Lung (tissue), 12 donors: ENCODE data around the gene PLEKHG4B. TPM values are rescaled to one million over a fixed set of nuclear protein-coding genes. Genes with fewer than 3 reads are reported as not detected.

Experiments used
- ATAC-seq: fragments of 200-7000 bp; cut with Tn5 transposase; one replicate; pipeline ENCODE4 v1.9.1; 2020; ENCODE audit warnings: moderate number of reproducible peaks; ENCODE audit not compliant: insufficient read depth, low FRiP score
- DNase-seq, 3 donors: peaks; one replicate each; pipeline ENCODE4 v3.0.0-alpha.2; 2013 to 2017
- H3K27ac ChIP-seq, 2 donors: one replicate each; pipeline ENCODE4 v1.5.1; 2013; ENCODE audit warnings: mild to moderate bottlenecking in 2 of 2, moderate library complexity in 2 of 2, control low read depth in 1 of 2, inconsistent platforms in 1 of 2, low read depth in 1 of 2, low read length in 1 of 2
- H3K27me3 ChIP-seq, 3 donors: one replicate each; pipeline ENCODE4 v1.5.1; 2013; ENCODE audit warnings: low read length in 2 of 3; ENCODE audit not compliant: control insufficient read depth in 3 of 3, insufficient read depth in 3 of 3
- H3K36me3 ChIP-seq, 4 donors: one replicate each; pipeline ENCODE4 v1.5.1; 2013; ENCODE audit warnings: low read length in 4 of 4, mild to moderate bottlenecking in 1 of 4, moderate library complexity in 1 of 4; ENCODE audit not compliant: control insufficient read depth in 4 of 4, insufficient read depth in 4 of 4
- H3K4me1 ChIP-seq, 5 donors: one replicate each; pipeline ENCODE4 v1.5.1; 2013; ENCODE audit warnings: low read length in 5 of 5, mild to moderate bottlenecking in 2 of 5, moderate library complexity in 1 of 5; ENCODE audit not compliant: control insufficient read depth in 5 of 5, insufficient read depth in 5 of 5
- H3K4me3 ChIP-seq: one replicate; pipeline ENCODE4 v1.5.1; 2013; ENCODE audit warnings: mild to moderate bottlenecking, control low read depth, moderate library complexity
- H3K9ac ChIP-seq, 2 donors: one replicate each; pipeline ENCODE4 v1.5.1; 2013; ENCODE audit warnings: low read length in 2 of 2, control low read depth in 1 of 2; ENCODE audit not compliant: insufficient read depth in 1 of 2
- H3K9me3 ChIP-seq, 4 donors: one replicate each; pipeline ENCODE4 v1.5.1; 2013; ENCODE audit warnings: low read length in 3 of 4, mild to moderate bottlenecking in 1 of 4, moderate library complexity in 1 of 4; ENCODE audit not compliant: control insufficient read depth in 4 of 4, insufficient read depth in 3 of 4
- WGBS, 2 donors: extraction: QIAGEN DNeasy Blood & Tissue Kit; methylation state at CpG; one replicate each; pipeline ENCODE4 v1.1.7; 2013; 5-methylcytosine and 5-hydroxymethylcytosine counted together
- polyA plus RNA-seq, 2 donors: library from polyadenylated mRNA; stranded (reverse); fragments of 200-250 nt; gene quantifications; one replicate each; pipeline ENCODE4 v1.2.1, GENCODE V29; 2013
- total RNA-seq, 2 donors: library from RNA; depleted of rRNA in 1 of 2; stranded (reverse); fragments of >200 nt in 1 of 2; gene quantifications; one replicate each; pipeline ENCODE4 v1.2.1, GENCODE V29; 2014 to 2021
- TF ChIP-seq, protein P1 (sequence below): IDR thresholded peaks from 2 replicates; pipeline ENCODE4 v1.5.1; 2012; ENCODE audit warnings: mild to moderate bottlenecking; ENCODE audit errors: control extremely low read depth, extremely low read depth
- donor health status: control.
- donor health status: control.
- donor health status: Bipolar disorder and iron deficiency.
- donor health status: healthy.
- donor health status: DM: yes; HTN: yes; CAD: no.

The PLEKHG4B gene
- total and polyA plus RNA-seq, 4 donors = 0.24 to 4.7 (median 3.0) TPM

GRCh38 chr5:150746-151145, 58.8 kb downstream of the PLEKHG4B start:
- no peaks in the 10 kb centered on the region for H3K4me1 ChIP-seq
- WGBS, 2 donors = 91 to 96% methylated on average over 4 of the region's 4 CpGs
- TF ChIP-seq, protein P1, sequence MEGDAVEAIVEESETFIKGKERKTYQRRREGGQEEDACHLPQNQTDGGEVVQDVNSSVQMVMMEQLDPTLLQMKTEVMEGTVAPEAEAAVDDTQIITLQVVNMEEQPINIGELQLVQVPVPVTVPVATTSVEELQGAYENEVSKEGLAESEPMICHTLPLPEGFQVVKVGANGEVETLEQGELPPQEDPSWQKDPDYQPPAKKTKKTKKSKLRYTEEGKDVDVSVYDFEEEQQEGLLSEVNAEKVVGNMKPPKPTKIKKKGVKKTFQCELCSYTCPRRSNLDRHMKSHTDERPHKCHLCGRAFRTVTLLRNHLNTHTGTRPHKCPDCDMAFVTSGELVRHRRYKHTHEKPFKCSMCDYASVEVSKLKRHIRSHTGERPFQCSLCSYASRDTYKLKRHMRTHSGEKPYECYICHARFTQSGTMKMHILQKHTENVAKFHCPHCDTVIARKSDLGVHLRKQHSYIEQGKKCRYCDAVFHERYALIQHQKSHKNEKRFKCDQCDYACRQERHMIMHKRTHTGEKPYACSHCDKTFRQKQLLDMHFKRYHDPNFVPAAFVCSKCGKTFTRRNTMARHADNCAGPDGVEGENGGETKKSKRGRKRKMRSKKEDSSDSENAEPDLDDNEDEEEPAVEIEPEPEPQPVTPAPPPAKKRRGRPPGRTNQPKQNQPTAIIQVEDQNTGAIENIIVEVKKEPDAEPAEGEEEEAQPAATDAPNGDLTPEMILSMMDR = no peak
- DNase-seq = no peak
- ATAC-seq = no peak
- H3K9ac ChIP-seq = no peak overlapping the region
- H3K36me3 ChIP-seq = peaks cover 0 to 17% (median 0%) of the 10 kb centered on the region in 4 donors
- no peak overlapping the region for H3K4me3 ChIP-seq
- H3K27me3 ChIP-seq = no peaks in the 10 kb centered on the region
- H3K9me3 ChIP-seq = peaks cover 4 to 17% (median 6%) of the 10 kb centered on the region in 4 donors
- H3K27ac ChIP-seq = no peak overlapping the region

DNA sequence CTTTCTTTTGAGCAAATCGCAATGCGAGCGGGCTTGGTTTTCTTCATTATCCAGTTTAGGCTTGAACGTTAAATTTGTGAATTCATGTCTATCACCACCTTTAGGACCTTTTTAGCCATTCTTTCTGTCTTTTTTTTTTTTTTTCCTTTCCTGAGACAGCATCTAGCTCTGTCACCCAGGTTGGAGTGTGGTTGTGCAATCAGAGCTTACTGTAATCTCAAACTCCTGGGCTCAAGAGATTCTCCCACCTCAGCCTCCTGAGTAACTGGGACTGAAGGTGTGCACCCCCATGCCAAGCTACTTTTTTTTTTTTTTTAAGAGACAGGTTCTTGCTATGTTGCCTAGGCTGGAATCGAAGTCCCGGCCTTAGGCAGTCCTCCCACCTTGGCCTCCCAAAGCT, 60.1 kb downstream of the PLEKHG4B start:
- Histone ChIP-seq H3K9ac (no peak overlapping the region), H3K4me1 (no peaks in the 10 kb centered on the region), H3K4me3 (no peak overlapping the region), H3K9me3 (peaks cover 3 to 14% (median 4%) of the 10 kb centered on the region in 4 donors), H3K27me3 (no peaks in the 10 kb centered on the region), H3K36me3 (peaks cover 0 to 13% (median 0%) of the 10 kb centered on the region in 4 donors), H3K27ac (no peak overlapping the region)
- 66 to 97% methylated on average over 6 of the region's 6 CpGs for WGBS, 2 donors
- TF ChIP-seq, protein P1 = no peak
- no peak for DNase-seq
- ATAC-seq = no peak

GRCh38 chr5:153256-153655, 61.3 kb downstream of the PLEKHG4B start:
- TF ChIP-seq, protein P1 = no peak
- 65 to 81% methylated on average over 8 of the region's 8 CpGs for WGBS, 2 donors
- Histone ChIP-seq H3K4me1 (no peaks in the 10 kb centered on the region), H3K9ac (no peak overlapping the region), H3K27me3 (no peaks in the 10 kb centered on the region), H3K4me3 (no peak overlapping the region), H3K9me3 (peaks cover 0 to 2% (median 0%) of the 10 kb centered on the region in 4 donors), H3K27ac (no peak overlapping the region), H3K36me3 (peaks cover 0 to 2% (median 0%) of the 10 kb centered on the region in 4 donors)
- ATAC-seq (no peak), DNase-seq (no peak)

DNA sequence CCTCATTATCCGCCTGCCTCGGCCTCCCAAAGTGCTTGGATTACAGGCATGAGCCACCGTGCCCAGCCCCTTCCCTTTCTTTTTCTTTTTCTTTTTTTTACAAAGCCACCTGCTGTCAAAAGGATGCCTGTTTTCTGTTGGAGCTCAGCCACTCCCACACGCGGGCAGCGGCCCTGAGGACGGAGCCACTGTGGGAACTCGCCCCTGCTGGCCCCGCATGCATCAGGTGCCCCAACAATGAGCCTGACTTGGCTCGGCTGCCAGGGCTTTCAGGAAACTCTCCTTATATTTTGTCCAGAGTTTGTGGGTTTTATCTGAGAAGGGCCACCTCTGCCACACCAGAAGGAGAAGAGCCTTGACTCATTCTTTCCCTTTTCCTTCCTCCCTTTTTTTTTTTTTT, 62.3 kb downstream of the PLEKHG4B start:
- Histone ChIP-seq H3K4me1 (no peaks in the 10 kb centered on the region), H3K27me3 (no peaks in the 10 kb centered on the region), H3K27ac (no peak overlapping the region), H3K4me3 (no peak overlapping the region), H3K9me3 (no peaks in the 10 kb centered on the region), H3K36me3 (no peaks in the 10 kb centered on the region), H3K9ac (no peak overlapping the region)
- TF ChIP-seq, protein P1 = no peak
- DNase-seq (no peak), ATAC-seq (no peak)
- WGBS, 2 donors = 73 to 83% methylated on average over 10 of the region's 10 CpGs
